Astrocyte of the cerebellum (primary cell): ENCODE data around the gene DGUOK.

ENCODE experiments used
- DNase-seq: peaks from one replicate; pipeline ENCODE4 v3.0.0-alpha.2; 2011; ENCODE audit warnings: low read depth
- H3K4me3 ChIP-seq: 2 replicates; pipeline ENCODE4 v1.5.1; 2011; ENCODE audit warnings: mild to moderate bottlenecking, low read depth, low read length, moderate library complexity
- in situ Hi-C: cut with HindIII; loops from 2 replicates; pipeline ENCODE4 v1.10.0; 2017; ENCODE audit warnings: low sequenced_read_pairs
- TF ChIP-seq, protein P1 (sequence below): IDR thresholded peaks from 2 replicates; pipeline ENCODE4 v1.5.1; 2012; ENCODE audit warnings: low read length, low read depth, moderate library complexity, mild to moderate bottlenecking; ENCODE audit errors: missing control alignments

DGUOK gene

DNA sequence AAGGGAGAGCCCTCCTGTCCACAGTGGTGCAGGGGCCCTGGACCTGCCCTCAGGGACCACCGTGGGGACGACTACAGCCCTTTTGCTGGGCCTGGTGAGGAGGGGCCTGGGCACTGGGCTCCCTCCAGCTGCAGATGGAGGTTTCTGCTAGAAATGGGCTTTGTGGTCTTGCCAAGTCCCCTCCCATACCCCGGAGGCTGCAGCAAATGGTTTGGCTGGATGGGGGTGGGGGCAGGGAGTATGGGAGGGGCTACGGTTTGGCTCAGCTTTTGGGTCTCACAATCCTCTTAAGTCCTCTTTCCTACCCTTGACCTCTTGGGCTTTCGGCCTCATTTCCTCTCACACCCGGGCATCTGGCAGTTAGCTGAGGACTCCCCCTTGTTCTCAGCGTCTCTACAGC is 79.8 kb downstream of the DGUOK start:
- no peak for DNase-seq
- in situ Hi-C loops: no loop called here
- no peak overlapping the region for H3K4me3 ChIP-seq
- TF ChIP-seq, protein P1, sequence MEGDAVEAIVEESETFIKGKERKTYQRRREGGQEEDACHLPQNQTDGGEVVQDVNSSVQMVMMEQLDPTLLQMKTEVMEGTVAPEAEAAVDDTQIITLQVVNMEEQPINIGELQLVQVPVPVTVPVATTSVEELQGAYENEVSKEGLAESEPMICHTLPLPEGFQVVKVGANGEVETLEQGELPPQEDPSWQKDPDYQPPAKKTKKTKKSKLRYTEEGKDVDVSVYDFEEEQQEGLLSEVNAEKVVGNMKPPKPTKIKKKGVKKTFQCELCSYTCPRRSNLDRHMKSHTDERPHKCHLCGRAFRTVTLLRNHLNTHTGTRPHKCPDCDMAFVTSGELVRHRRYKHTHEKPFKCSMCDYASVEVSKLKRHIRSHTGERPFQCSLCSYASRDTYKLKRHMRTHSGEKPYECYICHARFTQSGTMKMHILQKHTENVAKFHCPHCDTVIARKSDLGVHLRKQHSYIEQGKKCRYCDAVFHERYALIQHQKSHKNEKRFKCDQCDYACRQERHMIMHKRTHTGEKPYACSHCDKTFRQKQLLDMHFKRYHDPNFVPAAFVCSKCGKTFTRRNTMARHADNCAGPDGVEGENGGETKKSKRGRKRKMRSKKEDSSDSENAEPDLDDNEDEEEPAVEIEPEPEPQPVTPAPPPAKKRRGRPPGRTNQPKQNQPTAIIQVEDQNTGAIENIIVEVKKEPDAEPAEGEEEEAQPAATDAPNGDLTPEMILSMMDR: no peak

- H3K4me3 ChIP-seq: no peak overlapping the region
Measured at GRCh38 chr2:74007121-74007520, 80.4 kb downstream of the DGUOK start.

GRCh38 chr2:74007711-74008110 is 81.0 kb downstream of the DGUOK start:
- H3K4me3 ChIP-seq: no peak overlapping the region
- DNase-seq: no peak
- in situ Hi-C loops: no loop called here
- TF ChIP-seq, protein P1: no peak

More at GRCh38 chr2:74007121-74007520, 80.4 kb downstream of the DGUOK start:
- in situ Hi-C loops: no loop called here
- DNase-seq: no peak
- TF ChIP-seq, protein P1: no peak
